Fibroblast of lung (primary cell): ENCODE measurements around the gene ZNF541. TPM values are rescaled to one million over a fixed set of nuclear protein-coding genes. Genes with fewer than 3 reads are reported as not detected.
"Not testable (repeated sequence)": the region's sequence is repeated elsewhere in the genome, so short reads cannot be mapped to it uniquely, and the experiment has no call there.

Experiments
- DNase-seq, 2 donors: peaks; one replicate each; pipeline versions ENCODE4 v3.0.0 to v3.0.0-alpha.2; 2010; ENCODE audit warnings: low read depth in 2 of 2
- H2AFZ ChIP-seq: 2 replicates; pipeline ENCODE4 v1.5.1; 2012; ENCODE audit warnings: low read length, control low read depth, inconsistent platforms
- H3K27ac ChIP-seq: 2 replicates; pipeline ENCODE4 v1.5.1; 2011; ENCODE audit warnings: low read length, control low read depth; ENCODE audit not compliant: insufficient read depth
- H3K27me3 ChIP-seq: 2 replicates; pipeline ENCODE4 v1.5.1; 2011; ENCODE audit warnings: mild to moderate bottlenecking, low read length; ENCODE audit not compliant: control insufficient read depth, insufficient read depth
- H3K36me3 ChIP-seq: 2 replicates; pipeline ENCODE4 v1.5.1; 2011; ENCODE audit warnings: low read length; ENCODE audit not compliant: control insufficient read depth, insufficient read depth
- H3K4me1 ChIP-seq: 2 replicates; pipeline ENCODE4 v1.5.1; 2011; ENCODE audit warnings: low read length; ENCODE audit not compliant: control insufficient read depth, insufficient read depth; ENCODE audit errors: extremely low read depth
- H3K4me2 ChIP-seq: 2 replicates; pipeline ENCODE4 v1.5.1; 2011; ENCODE audit warnings: low read length, control low read depth; ENCODE audit not compliant: insufficient read depth; ENCODE audit errors: extremely low read depth
- H3K4me3 ChIP-seq, 4 experiments: fragments of 200-600 bp in 1 of 4; sonication (generic) in 1 of 4; replicated peaks in 1 of 4; 2 replicates each; pipeline ENCODE4 v1.5.1; 2011 to 2016; ENCODE audit warnings: low read length in 4 of 4, low read depth in 3 of 4, mild to moderate bottlenecking in 3 of 4, control low read depth in 2 of 4, inconsistent platforms in 1 of 4, mixed read lengths in 1 of 4; ENCODE audit not compliant: insufficient read depth in 1 of 4; ENCODE audit errors: control extremely low read depth in 1 of 4
- H3K79me2 ChIP-seq: 2 replicates; pipeline ENCODE4 v1.5.1; 2012; ENCODE audit warnings: mild to moderate bottlenecking, low read length, inconsistent platforms; ENCODE audit not compliant: control insufficient read depth, insufficient read depth
- H3K9ac ChIP-seq: 2 replicates; pipeline ENCODE4 v1.5.1; 2011; ENCODE audit warnings: mild to moderate bottlenecking, low read length, control low read depth; ENCODE audit not compliant: insufficient read depth
- H3K9me3 ChIP-seq: 2 replicates; pipeline ENCODE4 v1.5.1; 2012; ENCODE audit warnings: low read depth, low read length; ENCODE audit not compliant: control insufficient read depth, insufficient read depth
- H4K20me1 ChIP-seq: 2 replicates; pipeline ENCODE4 v1.5.1; 2011; ENCODE audit warnings: low read length; ENCODE audit not compliant: control insufficient read depth, insufficient read depth; ENCODE audit errors: extremely low read depth
- CTCF ChIP-seq, 2 donors: IDR thresholded peaks in 1 of 2; conservative IDR thresholded peaks in 1 of 2; 1 replicate in 1 of 2; 2 replicates in 1 of 2; pipeline ENCODE4 v1.5.1; 2011 to 2012; ENCODE audit warnings: low read length in 2 of 2, control low read depth in 1 of 2, inconsistent platforms in 1 of 2, low read depth in 1 of 2, mild to moderate bottlenecking in 1 of 2
- EZH2 ChIP-seq: IDR thresholded peaks from 2 replicates; pipeline ENCODE4 v1.5.1; 2012; ENCODE audit warnings: low read length, control low read depth, mild to moderate bottlenecking; ENCODE audit errors: missing control alignments
- polyA plus RNA-seq, 2 donors: library from polyadenylated mRNA; depleted of rRNA in 1 of 2; stranded (reverse) in 1 of 2; unstranded in 1 of 2; fragments of >200 nt; gene quantifications; 2 replicates each; pipeline ENCODE4 v1.2.1, GENCODE V29; 2011 to 2012; ENCODE audit warnings: missing spikeins in 1 of 2
- total RNA-seq: library from RNA; depleted of rRNA; stranded (reverse); fragments of >200 nt; gene quantifications from 2 replicates; pipeline ENCODE4 v1.2.1, GENCODE V29; 2014

ZNF541 gene
- total and polyA plus RNA-seq, 2 donors (not counting 1 experiment from before 2014, with no cell fraction given), result 0.02 to 0.17 TPM

GRCh38 chr19:47589824-47590223 is 16.9 kb upstream of the ZNF541 start:
- no peaks in the 10 kb centered on the region for H3K36me3 ChIP-seq
- H3K4me2 ChIP-seq, result no peak overlapping the region
- no peak overlapping the region for H3K27ac ChIP-seq
- TF ChIP-seq EZH2, result no peak
- H3K9me3 ChIP-seq, result no peaks in the 10 kb centered on the region
- H2AFZ ChIP-seq, result no peak overlapping the region
- no peak overlapping the region for H3K9ac ChIP-seq
- no peaks in the 10 kb centered on the region for H3K27me3 ChIP-seq
- H3K4me1 ChIP-seq, result no peaks in the 10 kb centered on the region
- no peaks in the 10 kb centered on the region for H3K79me2 ChIP-seq
- no peak overlapping the region for H3K4me3 ChIP-seq
- H4K20me1 ChIP-seq, result no peaks in the 10 kb centered on the region
- DNase-seq, result no peak

GRCh38 chr19:47587295-47587694 is 14.3 kb upstream of the ZNF541 start:
- Histone ChIP-seq H2AFZ (no peak overlapping the region), H3K27me3 (no peaks in the 10 kb centered on the region)
- DNase-seq, result peak in 1 of 2 donors; percentile 75

GRCh38 chr19:47583161-47583560 is 10.2 kb upstream of the ZNF541 start:
- H3K27ac ChIP-seq, H3K9me3 ChIP-seq, H3K4me3 ChIP-seq, DNase-seq, H3K27me3 ChIP-seq, H3K79me2 ChIP-seq, H3K4me2 ChIP-seq, H4K20me1 ChIP-seq, H3K36me3 ChIP-seq, H3K9ac ChIP-seq, H2AFZ ChIP-seq, H3K4me1 ChIP-seq: not testable (repeated sequence)

More at GRCh38 chr19:47587295-47587694, 14.3 kb upstream of the ZNF541 start:
- H3K4me1 ChIP-seq, result peaks cover 2% of the 10 kb centered on the region
- no peak overlapping the region for H3K4me3 ChIP-seq
- H3K36me3 ChIP-seq, result no peaks in the 10 kb centered on the region
- no peak overlapping the region for H3K4me2 ChIP-seq
- no peaks in the 10 kb centered on the region for H4K20me1 ChIP-seq
- no peak overlapping the region for H3K27ac ChIP-seq
- H3K9ac ChIP-seq, result no peak overlapping the region
- TF ChIP-seq CTCF (conservative IDR thresholded peaks at IDR 0.05 in 1 of 2, IDR thresholded peaks at IDR 0.05 in 1 of 2; ENCODE audit: low read depth in 1 of 2, low read length in 2 of 2) (no peak), EZH2 (no peak)
- no peaks in the 10 kb centered on the region for H3K79me2 ChIP-seq
- H3K9me3 ChIP-seq, result no peaks in the 10 kb centered on the region

GRCh38 chr19:47582320-47582909 is 9.5 kb upstream of the ZNF541 start:
- H4K20me1 ChIP-seq, result no peaks in the 10 kb centered on the region
- TF ChIP-seq EZH2 (no peak), CTCF (conservative IDR thresholded peaks at IDR 0.05 in 1 of 2, IDR thresholded peaks at IDR 0.05 in 1 of 2; ENCODE audit: low read depth in 1 of 2, low read length in 2 of 2) (no peak)
- peak overlapping the region; percentile 52 for H2AFZ ChIP-seq
- no peaks in the 10 kb centered on the region for H3K79me2 ChIP-seq
- no peaks in the 10 kb centered on the region for H3K9me3 ChIP-seq
- peak overlapping the region; percentile 26 for H3K27ac ChIP-seq
- H3K36me3 ChIP-seq, result no peaks in the 10 kb centered on the region
- DNase-seq, result peak; percentile 80 to 88
- no peak overlapping the region for H3K9ac ChIP-seq
- peak overlapping the region in 3 of 4 experiments; percentile 19 to 44 (median 29) for H3K4me3 ChIP-seq
- H3K4me1 ChIP-seq, result peaks cover 6% of the 10 kb centered on the region
- peak overlapping the region; percentile 68 for H3K4me2 ChIP-seq
- no peaks in the 10 kb centered on the region for H3K27me3 ChIP-seq
